NOMO-1 treated with DMSO at 0.1 percent for 48 hours (cell line): ENCODE data around the gene NDE1.

Source experiments
- DNase-seq: peaks from one replicate; lab custom pipeline; 2025; ENCODE audit not compliant: unreplicated experiment; lab: John Stamatoyannopoulos, UW

The NDE1 gene

DNA sequence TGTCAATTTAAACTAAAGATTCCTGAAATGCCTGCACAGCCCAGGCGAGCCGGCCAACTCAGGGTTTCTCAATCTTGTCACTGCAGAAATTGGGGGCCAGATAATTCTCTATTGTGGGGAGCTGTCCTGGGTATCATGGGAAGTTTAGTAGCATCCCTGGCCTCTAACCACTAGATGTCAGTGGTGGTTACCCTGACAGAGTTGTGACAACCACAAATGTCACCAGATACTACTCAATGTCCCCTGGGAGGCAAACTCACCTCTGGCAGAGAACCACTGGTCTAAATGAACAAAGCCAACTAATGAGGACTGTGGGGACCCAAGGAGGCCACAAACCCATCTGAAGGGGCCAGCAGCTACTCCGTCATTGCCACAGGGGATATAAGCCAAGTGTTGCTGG lies 115.8 kb downstream of the NDE1 start:
- DNase-seq: peak; percentile 58

- DNase-seq: no peak
Observed at GRCh38 chr16:15766918-15767317, 116.9 kb downstream of the NDE1 start.

- no peak for DNase-seq
Observed at GRCh38 chr16:15768201-15768600, 118.2 kb downstream of the NDE1 start.

DNA sequence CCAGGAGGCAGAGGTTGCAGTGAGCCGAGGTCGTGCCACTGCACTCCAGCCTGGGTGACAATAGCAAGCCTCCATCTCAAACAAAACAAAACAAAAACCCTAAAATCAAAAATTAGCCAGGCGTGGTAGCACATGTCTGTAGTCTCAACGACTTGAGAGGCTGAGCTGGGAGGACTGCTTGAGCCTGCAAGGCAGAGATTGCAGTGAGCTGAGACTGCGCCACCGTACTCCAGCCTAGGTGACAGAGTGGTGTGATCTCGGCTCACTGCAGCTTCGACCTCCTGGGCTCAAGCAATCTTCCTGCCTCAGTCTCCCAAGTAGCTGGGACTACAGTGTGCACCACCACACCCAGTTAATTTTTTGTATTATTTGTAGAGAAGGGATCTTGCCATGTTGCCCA lies 119.2 kb downstream of the NDE1 start:
- DNase-seq: no peak

- no peak for DNase-seq
Observed at GRCh38 chr16:15770107-15770506, 120.1 kb downstream of the NDE1 start.

DNA sequence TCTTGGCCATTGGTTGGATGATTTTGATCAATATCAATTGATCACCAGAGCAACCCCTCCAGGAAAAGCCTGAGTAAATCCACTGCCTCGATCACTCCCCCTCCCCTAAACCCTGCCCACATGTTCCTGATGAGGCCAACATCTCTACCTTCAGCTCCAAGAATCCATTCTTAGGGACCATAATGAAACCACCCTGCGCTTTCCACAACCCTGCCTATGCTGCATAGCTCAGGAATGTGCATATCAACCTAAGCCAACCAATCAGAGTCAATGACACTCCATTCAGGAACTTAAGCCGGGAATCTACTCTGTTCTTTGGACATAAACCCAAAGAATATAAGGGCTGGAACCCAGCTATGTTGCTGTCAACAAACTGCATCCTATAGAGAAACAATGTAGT lies 120.5 kb downstream of the NDE1 start:
- DNase-seq: no peak

DNA sequence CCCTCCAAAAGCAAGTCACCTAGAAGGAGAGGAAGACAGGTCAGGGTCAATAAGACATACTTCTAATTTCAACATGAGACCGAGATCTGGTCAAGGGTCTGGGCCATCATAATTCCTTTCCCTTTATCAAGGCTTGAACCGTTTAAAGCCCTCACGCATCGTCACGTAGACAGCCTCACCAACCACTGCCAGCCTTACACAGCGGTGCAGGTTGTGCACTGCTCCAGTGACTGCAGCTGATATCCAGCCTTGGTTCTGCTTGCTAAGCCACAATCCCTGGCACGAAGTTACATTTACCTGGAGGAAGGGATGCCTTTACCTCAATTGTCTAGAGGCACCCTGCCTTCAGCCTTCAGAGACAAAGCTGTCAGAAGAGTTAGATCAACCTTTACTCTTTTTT lies 121.6 kb downstream of the NDE1 start:
- no peak for DNase-seq

DNA sequence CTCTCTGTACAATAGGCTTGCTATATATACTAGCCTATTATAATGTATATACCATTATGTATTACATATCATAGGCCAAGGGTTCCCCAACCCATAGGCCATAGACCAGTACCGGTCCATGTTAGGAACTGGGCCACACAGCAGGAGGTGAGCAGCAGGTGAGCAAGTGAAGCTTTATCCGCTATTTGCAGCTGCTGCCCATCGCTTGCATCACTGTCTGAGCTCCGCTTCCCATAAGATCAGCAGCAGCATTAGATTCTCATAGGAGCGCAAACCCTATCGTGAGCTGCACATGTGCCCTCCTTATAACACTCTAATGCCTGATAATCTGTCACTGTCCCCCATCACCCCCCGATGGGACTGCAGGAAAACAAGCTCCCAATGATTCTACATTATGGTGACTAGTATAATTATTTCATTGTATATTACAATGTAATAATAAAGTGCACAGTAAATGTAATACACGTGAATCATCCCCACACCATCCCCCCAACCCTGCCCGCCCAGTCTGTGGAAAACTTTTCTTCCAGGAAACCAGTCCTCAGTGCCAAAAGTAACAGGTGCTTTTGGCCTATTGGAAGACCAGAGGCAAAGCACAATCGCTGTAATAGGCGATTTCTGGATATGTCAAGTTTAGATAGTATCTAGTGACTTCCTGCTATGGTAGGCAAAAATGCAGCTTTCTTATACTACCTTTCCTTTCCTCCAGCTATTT lies 122.7 kb downstream of the NDE1 start:
- no peak for DNase-seq

GRCh38 chr16:15773968-15774367 lies 123.9 kb downstream of the NDE1 start:
- DNase-seq: no peak

- DNase-seq: no peak
Observed at GRCh38 chr16:15775209-15775608, 125.2 kb downstream of the NDE1 start.

- no peak for DNase-seq
Observed at GRCh38 chr16:15775663-15776304, 125.7 kb downstream of the NDE1 start.
